ENCODE results near the gene NMNAT3. TPM values are rescaled to one million over a fixed set of nuclear protein-coding genes. Genes with fewer than 3 reads are reported as not detected.

The NMNAT3 gene
- total and polyA plus RNA-seq, 9 donors, result 2.0 to 5.8 (median 4.5) TPM

DNA sequence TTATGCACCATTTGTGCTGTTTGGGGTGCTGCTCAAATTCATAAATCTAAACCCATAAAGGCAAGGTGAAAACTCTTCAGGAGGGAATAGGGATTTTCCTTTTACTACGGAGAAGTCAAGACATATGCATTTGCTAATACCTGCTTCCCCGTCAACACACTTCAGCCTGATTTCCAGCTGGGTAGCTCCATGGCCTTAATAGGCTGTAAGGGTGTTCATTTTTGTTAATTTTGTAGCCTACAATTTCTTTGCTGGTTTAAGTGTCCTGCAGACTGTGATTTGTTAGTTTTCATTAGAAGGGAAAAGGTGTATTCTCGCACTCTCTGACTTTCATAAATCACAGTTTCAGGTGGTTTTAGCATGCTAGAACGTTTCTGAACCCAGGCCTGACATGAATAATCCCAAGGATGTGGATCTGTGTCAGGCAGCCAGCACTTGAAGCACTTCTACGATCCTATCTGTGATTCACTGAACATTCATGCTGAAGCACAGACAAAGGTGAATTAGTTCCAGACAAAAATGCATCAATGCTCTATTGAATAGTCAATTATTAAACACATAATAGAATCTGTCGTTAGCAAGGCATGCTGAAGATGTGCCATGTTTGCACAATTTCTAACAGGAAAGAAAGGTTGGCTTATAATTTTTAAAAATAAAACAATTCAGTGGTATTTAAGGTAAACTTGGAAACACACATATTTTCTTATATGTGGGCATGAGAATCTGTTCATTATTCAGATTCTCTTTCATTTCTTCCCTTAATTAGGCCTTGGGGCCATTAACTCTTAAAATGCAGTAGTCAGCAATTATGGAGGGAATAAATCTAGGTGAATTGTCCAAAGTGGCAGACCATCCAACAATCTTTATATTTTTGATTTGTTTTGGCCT, 17.9 kb upstream of the NMNAT3 start:
- Histone ChIP-seq H3K27me3 (ENCODE audit: control insufficient read depth, insufficient read depth, low read length) (no peaks in the 10 kb centered on the region), H3K9me3 (replicated peaks; ENCODE audit: control insufficient read depth, low read depth, low read length) (no peaks in the 10 kb centered on the region), H3K36me3 (ENCODE audit: control insufficient read depth, insufficient read depth, low read length) (no peaks in the 10 kb centered on the region), H3K4me3 (ENCODE audit: low read length) (no peak overlapping the region), H3K27ac (ENCODE audit: low read length) (no peak overlapping the region), H3K4me1 (ENCODE audit: control insufficient read depth, insufficient read depth, low read length) (no peaks in the 10 kb centered on the region)
- DNase-seq, result no peak
- WGBS (ENCODE audit: insufficient coverage), result 28% methylated on average over 2 of the region's 6 CpGs

DNA sequence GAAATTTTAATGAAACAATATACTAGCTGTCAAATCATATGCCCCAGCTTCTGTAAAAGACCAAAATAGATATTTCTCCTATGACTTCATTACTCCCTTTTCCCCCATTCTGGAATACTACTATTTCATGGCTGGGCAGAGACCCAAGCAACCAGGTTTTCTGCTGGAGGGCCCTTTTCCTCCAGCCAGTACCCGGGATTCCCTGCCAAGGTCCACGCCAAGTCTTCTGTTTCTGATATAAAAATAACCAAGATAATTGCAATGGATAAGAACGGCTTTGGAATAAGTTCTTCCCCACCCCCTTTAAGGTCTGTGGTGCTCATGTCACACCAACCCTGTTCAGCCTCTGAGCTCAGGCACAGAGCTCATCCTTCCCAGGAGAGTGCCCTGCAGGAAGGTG, 17.2 kb upstream of the NMNAT3 start:
- DNase-seq, result no peak
- Histone ChIP-seq H3K36me3 (ENCODE audit: control insufficient read depth, insufficient read depth, low read length) (no peaks in the 10 kb centered on the region), H3K27ac (ENCODE audit: low read length) (no peak overlapping the region), H3K9me3 (replicated peaks; ENCODE audit: control insufficient read depth, low read depth, low read length) (no peaks in the 10 kb centered on the region), H3K4me3 (ENCODE audit: low read length) (no peak overlapping the region), H3K27me3 (ENCODE audit: control insufficient read depth, insufficient read depth, low read length) (no peaks in the 10 kb centered on the region), H3K4me1 (ENCODE audit: control insufficient read depth, insufficient read depth, low read length) (no peaks in the 10 kb centered on the region)
- 20% methylated on average over 1 of the region's 3 CpGs for WGBS (ENCODE audit: insufficient coverage)

DNA sequence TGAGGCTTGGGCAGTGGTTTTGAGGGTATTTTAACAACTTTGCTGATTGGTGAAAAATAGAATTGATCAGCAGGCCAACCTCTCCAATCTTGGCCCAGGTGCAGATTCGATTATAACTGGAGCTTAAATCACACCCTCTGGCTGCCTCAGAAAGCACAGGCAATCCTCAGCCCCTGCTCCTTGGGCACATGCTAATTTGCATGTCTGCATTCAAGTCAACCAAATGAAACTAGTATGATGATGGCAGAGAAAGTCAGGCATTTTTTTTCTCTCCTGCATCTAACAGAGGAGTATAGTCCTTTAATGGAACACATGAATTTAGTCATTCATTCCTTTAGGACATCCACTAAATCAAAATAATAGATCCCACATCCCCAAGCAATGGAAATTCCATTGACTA, 16.8 kb upstream of the NMNAT3 start:
- H3K9me3 ChIP-seq (replicated peaks; ENCODE audit: control insufficient read depth, low read depth, low read length), result no peaks in the 10 kb centered on the region
- no peak overlapping the region for H3K4me3 ChIP-seq (ENCODE audit: low read length)
- no peaks in the 10 kb centered on the region for H3K4me1 ChIP-seq (ENCODE audit: control insufficient read depth, insufficient read depth, low read length)
- no peaks in the 10 kb centered on the region for H3K36me3 ChIP-seq (ENCODE audit: control insufficient read depth, insufficient read depth, low read length)
- WGBS (ENCODE audit: insufficient coverage), result no CpG with 5 or more reads among the region's 1 CpG
- no peak for DNase-seq
- H3K27me3 ChIP-seq (ENCODE audit: control insufficient read depth, insufficient read depth, low read length), result no peaks in the 10 kb centered on the region
- no peak overlapping the region for H3K27ac ChIP-seq (ENCODE audit: low read length)

DNA sequence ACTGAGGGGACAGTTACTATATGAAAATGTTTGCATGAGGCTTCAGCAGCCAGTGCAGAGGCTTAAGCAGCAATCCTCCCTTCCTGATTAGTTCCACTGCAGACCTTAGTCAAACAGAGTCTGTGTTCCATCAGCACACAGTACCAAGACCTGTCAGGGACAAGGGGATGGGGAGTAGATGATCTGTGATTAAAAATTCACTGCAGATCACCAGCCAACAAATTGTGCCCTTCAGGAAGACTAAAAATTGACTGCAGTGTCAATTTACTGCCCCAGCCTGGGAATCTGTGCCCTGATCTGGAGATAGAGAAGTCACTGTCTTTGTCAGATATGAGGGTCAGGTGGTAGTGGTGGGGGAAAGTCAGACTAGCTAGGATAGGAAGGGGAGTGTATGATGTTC, 13.8 kb upstream of the NMNAT3 start:
- Histone ChIP-seq H3K27ac (ENCODE audit: low read length) (no peak overlapping the region), H3K4me3 (ENCODE audit: low read length) (no peak overlapping the region), H3K27me3 (ENCODE audit: control insufficient read depth, insufficient read depth, low read length) (peaks cover under 1% of the 10 kb centered on the region), H3K4me1 (ENCODE audit: control insufficient read depth, insufficient read depth, low read length) (no peaks in the 10 kb centered on the region), H3K9me3 (replicated peaks; ENCODE audit: control insufficient read depth, low read depth, low read length) (no peaks in the 10 kb centered on the region), H3K36me3 (ENCODE audit: control insufficient read depth, insufficient read depth, low read length) (no peaks in the 10 kb centered on the region)
- no peak for DNase-seq

DNA sequence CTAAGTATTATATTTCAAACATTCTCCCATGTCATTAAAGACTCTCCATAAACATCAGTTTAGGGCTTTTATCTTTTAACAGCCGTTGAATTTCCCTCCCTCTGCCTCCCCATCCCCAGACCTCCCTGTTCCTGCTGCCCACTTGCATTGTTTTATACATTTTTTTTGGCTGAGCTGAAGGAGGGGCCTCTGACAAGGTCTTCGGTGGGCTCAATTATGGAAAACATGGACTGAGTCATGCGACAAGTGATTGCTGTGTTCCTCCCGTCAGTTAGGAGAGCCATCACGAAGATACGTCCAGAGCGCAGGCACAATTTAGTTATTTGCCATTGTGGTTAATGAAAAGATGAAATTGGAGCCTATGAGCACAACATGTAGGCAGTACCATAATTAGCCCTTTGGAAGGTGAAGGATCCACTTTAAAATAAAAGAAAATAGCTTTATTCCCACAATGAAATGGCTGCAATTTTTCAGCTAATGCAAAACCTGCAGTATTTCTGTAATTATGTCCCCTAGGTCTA, 12.0 kb upstream of the NMNAT3 start:
- WGBS (ENCODE audit: insufficient coverage), result 37% methylated on average over 3 of the region's 7 CpGs
- no peaks in the 10 kb centered on the region for H3K4me1 ChIP-seq (ENCODE audit: control insufficient read depth, insufficient read depth, low read length)
- peaks cover 4% of the 10 kb centered on the region for H3K27me3 ChIP-seq (ENCODE audit: control insufficient read depth, insufficient read depth, low read length)
- no peak overlapping the region for H3K27ac ChIP-seq (ENCODE audit: low read length)
- no peak for DNase-seq
- no peak overlapping the region for H3K4me3 ChIP-seq (ENCODE audit: low read length)
- H3K9me3 ChIP-seq (replicated peaks; ENCODE audit: control insufficient read depth, low read depth, low read length), result no peaks in the 10 kb centered on the region
- H3K36me3 ChIP-seq (ENCODE audit: control insufficient read depth, insufficient read depth, low read length), result no peaks in the 10 kb centered on the region

DNA sequence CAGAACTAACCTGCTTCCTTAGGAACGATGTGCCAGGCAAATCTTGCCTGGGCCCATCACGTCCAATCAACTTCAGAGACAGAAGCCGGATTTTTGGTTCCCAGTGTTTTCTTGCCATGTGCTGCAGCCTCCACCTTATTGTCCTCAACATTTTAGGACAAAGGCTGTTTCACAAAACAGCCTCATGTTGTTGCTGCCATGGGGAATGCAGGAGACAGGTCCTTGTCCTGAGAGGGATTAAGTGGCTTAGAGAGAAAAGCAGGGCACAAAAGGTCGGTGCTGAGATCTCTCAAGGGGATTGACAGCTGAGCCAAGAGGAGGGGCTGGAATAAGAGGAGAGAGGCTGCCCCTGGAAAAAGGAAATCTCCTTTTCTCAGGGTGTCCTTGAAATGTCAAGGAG, 11.3 kb upstream of the NMNAT3 start:
- no peak overlapping the region for H3K27ac ChIP-seq (ENCODE audit: low read length)
- no peaks in the 10 kb centered on the region for H3K36me3 ChIP-seq (ENCODE audit: control insufficient read depth, insufficient read depth, low read length)
- no peak overlapping the region for H3K4me3 ChIP-seq (ENCODE audit: low read length)
- peaks cover 4% of the 10 kb centered on the region for H3K27me3 ChIP-seq (ENCODE audit: control insufficient read depth, insufficient read depth, low read length)
- no peaks in the 10 kb centered on the region for H3K9me3 ChIP-seq (replicated peaks; ENCODE audit: control insufficient read depth, low read depth, low read length)
- no peaks in the 10 kb centered on the region for H3K4me1 ChIP-seq (ENCODE audit: control insufficient read depth, insufficient read depth, low read length)
- no peak for DNase-seq
- WGBS (ENCODE audit: insufficient coverage), result 25% methylated on average over 4 of the region's 4 CpGs

DNA sequence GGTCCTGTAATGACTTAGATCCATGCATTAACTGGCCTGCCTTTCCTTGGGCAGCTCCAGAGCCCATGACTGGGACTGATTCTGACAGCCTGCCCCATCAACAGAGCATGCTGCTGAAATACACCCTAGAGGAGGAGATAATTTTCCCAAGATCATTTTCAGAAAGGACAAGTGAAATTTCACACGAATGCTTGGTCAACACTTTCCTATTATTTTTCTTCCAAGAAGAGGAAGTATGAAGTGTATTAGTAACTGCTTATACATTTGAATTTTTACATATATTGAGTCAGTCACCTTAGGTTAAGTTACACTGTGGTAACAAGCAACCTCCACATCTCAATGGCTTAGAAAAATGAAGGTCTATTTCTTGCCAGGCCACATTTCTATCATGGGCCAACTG, 9.7 kb upstream of the NMNAT3 start:
- no peak for DNase-seq
- H3K36me3 ChIP-seq (ENCODE audit: control insufficient read depth, insufficient read depth, low read length), result no peaks in the 10 kb centered on the region
- no peaks in the 10 kb centered on the region for H3K9me3 ChIP-seq (replicated peaks; ENCODE audit: control insufficient read depth, low read depth, low read length)
- H3K4me1 ChIP-seq (ENCODE audit: control insufficient read depth, insufficient read depth, low read length), result no peaks in the 10 kb centered on the region
- H3K27ac ChIP-seq (ENCODE audit: low read length), result no peak overlapping the region
- no CpG with 5 or more reads among the region's 1 CpG for WGBS (ENCODE audit: insufficient coverage)
- H3K4me3 ChIP-seq (ENCODE audit: low read length), result no peak overlapping the region
- peaks cover 4% of the 10 kb centered on the region for H3K27me3 ChIP-seq (ENCODE audit: control insufficient read depth, insufficient read depth, low read length)

DNA sequence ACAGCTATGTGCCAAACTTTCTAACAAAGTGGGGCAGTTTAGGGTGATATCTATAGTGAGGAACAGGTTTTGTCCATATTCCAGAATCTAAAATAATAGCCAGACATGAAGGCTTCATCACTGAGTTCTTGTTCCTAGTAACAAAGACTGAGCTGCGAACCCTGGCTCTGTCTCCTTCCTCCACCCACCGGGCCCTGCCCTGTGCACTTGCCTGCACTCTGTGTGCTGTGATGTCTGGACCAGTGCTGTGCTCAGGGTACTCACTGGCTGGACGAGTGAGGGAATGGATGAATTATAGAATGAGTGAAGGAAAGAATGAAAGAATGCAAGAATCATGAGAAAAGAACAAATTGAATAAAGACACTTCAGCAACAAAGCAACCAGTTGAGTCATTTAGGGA, 8.9 kb upstream of the NMNAT3 start:
- 72% methylated on average over 2 of the region's 3 CpGs for WGBS (ENCODE audit: insufficient coverage)
- no peaks in the 10 kb centered on the region for H3K9me3 ChIP-seq (replicated peaks; ENCODE audit: control insufficient read depth, low read depth, low read length)

DNA sequence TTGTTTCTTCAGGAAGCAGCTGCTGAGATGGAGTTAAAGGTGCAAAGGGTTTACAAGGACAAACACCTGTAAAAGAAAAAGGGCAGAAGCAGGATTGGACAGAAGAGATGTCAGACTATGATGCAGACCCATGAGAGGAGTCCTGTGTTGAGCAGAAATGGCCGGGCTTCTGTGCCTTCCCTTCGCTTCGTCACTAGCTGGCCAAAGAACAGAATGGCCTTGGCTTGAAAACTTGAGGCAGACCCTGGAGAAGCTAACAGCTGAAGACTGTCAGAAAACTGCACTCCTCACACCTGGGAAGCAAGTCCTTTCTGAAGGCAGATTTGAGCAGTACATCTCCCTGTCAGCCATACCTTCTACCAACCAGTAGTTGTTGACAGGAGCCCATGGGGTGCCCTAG, 8.4 kb upstream of the NMNAT3 start:
- WGBS (ENCODE audit: insufficient coverage), result 55% methylated on average over 3 of the region's 3 CpGs
- peak; percentile 36 for DNase-seq
- H3K27me3 ChIP-seq (ENCODE audit: control insufficient read depth, insufficient read depth, low read length), result peaks cover 4% of the 10 kb centered on the region
- no peak overlapping the region for H3K27ac ChIP-seq (ENCODE audit: low read length)
- no peak overlapping the region for H3K4me3 ChIP-seq (ENCODE audit: low read length)
- H3K36me3 ChIP-seq (ENCODE audit: control insufficient read depth, insufficient read depth, low read length), result no peaks in the 10 kb centered on the region
- no peaks in the 10 kb centered on the region for H3K4me1 ChIP-seq (ENCODE audit: control insufficient read depth, insufficient read depth, low read length)
- no peaks in the 10 kb centered on the region for H3K9me3 ChIP-seq (replicated peaks; ENCODE audit: control insufficient read depth, low read depth, low read length)

More for the DNA sequence above, 8.9 kb upstream of the NMNAT3 start:
- DNase-seq, result no peak
- peaks cover 4% of the 10 kb centered on the region for H3K27me3 ChIP-seq (ENCODE audit: control insufficient read depth, insufficient read depth, low read length)
- no peak overlapping the region for H3K4me3 ChIP-seq (ENCODE audit: low read length)
- H3K27ac ChIP-seq (ENCODE audit: low read length), result no peak overlapping the region
- no peaks in the 10 kb centered on the region for H3K4me1 ChIP-seq (ENCODE audit: control insufficient read depth, insufficient read depth, low read length)
- no peaks in the 10 kb centered on the region for H3K36me3 ChIP-seq (ENCODE audit: control insufficient read depth, insufficient read depth, low read length)

DNA sequence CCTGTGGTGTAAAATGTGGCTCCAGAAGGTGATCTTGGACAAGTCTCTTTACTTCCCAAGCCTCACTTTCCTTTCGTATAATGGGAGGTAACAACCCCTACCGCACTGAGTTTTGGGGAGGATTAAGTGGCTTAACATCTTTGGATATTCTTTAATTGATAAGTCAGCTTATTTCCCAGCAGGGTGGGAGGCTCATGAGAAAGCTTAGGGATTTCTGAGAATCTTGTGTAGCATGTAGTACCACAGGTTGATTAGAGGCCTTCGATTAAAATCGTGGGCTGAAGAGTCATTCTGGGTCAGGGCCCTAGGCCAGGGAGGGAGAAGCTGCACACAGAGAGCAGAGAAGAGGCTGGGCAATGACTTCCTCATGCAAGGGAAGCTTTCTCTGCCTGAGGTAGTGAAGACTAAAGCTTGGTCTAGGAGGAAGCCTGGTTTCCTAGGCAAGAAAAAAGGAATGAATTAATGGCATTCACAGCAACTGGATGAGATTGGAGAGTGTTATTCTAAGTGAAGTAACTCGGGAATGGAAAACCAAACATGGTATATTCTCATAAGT, 1.5 kb upstream of the NMNAT3 start:
- 81% methylated on average over 4 of the region's 5 CpGs for WGBS (ENCODE audit: insufficient coverage)
- no peaks in the 10 kb centered on the region for H3K36me3 ChIP-seq (ENCODE audit: control insufficient read depth, insufficient read depth, low read length)

More for the DNA sequence above, 1.5 kb upstream of the NMNAT3 start:
- H3K4me3 ChIP-seq (ENCODE audit: low read length), result no peak overlapping the region
- no peak for DNase-seq
- no peaks in the 10 kb centered on the region for H3K9me3 ChIP-seq (replicated peaks; ENCODE audit: control insufficient read depth, low read depth, low read length)
- H3K4me1 ChIP-seq (ENCODE audit: control insufficient read depth, insufficient read depth, low read length), result peaks cover 25% of the 10 kb centered on the region
- no peak overlapping the region for H3K27ac ChIP-seq (ENCODE audit: low read length)
- peaks cover 12% of the 10 kb centered on the region for H3K27me3 ChIP-seq (ENCODE audit: control insufficient read depth, insufficient read depth, low read length)
